HG03280 (cell line): Measurements from ENCODE around the gene MED13L.
A peak's percentile ranks its signal among the peaks of the same experiment; 100 is the strongest.

Experiments
- ATAC-seq: cut with Tn5 transposase; IDR thresholded peaks from one replicate; pipeline ENCODE4 v1.9.1; 2021; ENCODE audit warnings: mild to moderate bottlenecking, moderate library complexity; ENCODE audit not compliant: unreplicated experiment

MED13L gene

GRCh38 chr12:115930336-115930735 lies 347.2 kb downstream of the MED13L start:
- no peak for ATAC-seq

- no peak for ATAC-seq
Observed at GRCh38 chr12:115926037-115926670, 351.3 kb downstream of the MED13L start.

- ATAC-seq = no peak
Observed at GRCh38 chr12:115923851-115924250, 353.6 kb downstream of the MED13L start.

GRCh38 chr12:115922952-115923564 lies 354.4 kb downstream of the MED13L start:
- ATAC-seq = no peak

- no peak for ATAC-seq
Observed at GRCh38 chr12:115920395-115921183, 356.9 kb downstream of the MED13L start.

- ATAC-seq = no peak
Observed at GRCh38 chr12:115918763-115919162, 358.7 kb downstream of the MED13L start.

GRCh38 chr12:115916910-115917668 lies 360.4 kb downstream of the MED13L start:
- peak; percentile 86 for ATAC-seq

GRCh38 chr12:115914122-115914521 lies 363.4 kb downstream of the MED13L start:
- no peak for ATAC-seq

- no peak for ATAC-seq
Observed at GRCh38 chr12:115912440-115912839, 365.1 kb downstream of the MED13L start.

GRCh38 chr12:115911360-115911759 lies 366.1 kb downstream of the MED13L start:
- no peak for ATAC-seq

- no peak for ATAC-seq
Observed at GRCh38 chr12:115910057-115910456, 367.4 kb downstream of the MED13L start.
